ES-I3 (cell line): ENCODE data around the gene TPRG1.
"Not testable (repeated sequence)": the region's sequence is repeated elsewhere in the genome, so short reads cannot be mapped to it uniquely, and the experiment has no call there.

Source experiments
- H3K36me3 ChIP-seq: 2 replicates; pipeline ENCODE4 v1.6.1; 2013; ENCODE audit warnings: mild to moderate bottlenecking, low read length, control low read depth, moderate library complexity; ENCODE audit not compliant: insufficient read depth
- H3K4me1 ChIP-seq: 2 replicates; pipeline ENCODE4 v1.6.1; 2013; ENCODE audit warnings: mild to moderate bottlenecking, control low read depth, low read length; ENCODE audit not compliant: insufficient read depth
- H3K9ac ChIP-seq: 2 replicates; pipeline ENCODE4 v1.6.1; 2013; ENCODE audit warnings: low read depth, mild to moderate bottlenecking, low read length, moderate library complexity
- H3K9me3 ChIP-seq: 2 replicates; pipeline ENCODE4 v1.6.1; 2013; ENCODE audit warnings: mild to moderate bottlenecking, low read length, moderate library complexity; ENCODE audit not compliant: control insufficient read depth, insufficient read depth

TPRG1 gene

DNA sequence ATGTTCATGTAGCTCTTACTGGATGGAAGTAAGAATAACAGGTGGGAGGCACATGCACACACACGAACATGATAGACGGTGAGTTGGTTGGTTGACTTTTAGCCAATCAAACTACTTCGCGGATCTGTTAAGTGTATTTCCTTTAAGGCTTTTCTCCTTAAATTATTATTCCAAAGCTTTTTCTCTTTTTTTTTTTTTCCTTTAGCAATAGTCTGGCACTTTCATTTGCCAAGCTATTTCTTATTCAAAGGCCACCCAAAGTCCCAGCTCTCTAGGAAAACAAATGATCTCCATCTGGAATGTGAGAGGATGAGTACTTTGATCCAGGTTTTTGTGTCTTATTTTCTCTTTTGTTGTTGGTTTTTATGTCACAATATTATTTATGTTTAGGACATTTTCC, 141.1 kb downstream of the TPRG1 start:
- no peaks in the 10 kb centered on the region for H3K36me3 ChIP-seq
- no peak overlapping the region for H3K9ac ChIP-seq
- H3K4me1 ChIP-seq = peaks cover 19% of the 10 kb centered on the region
- H3K9me3 ChIP-seq = no peaks in the 10 kb centered on the region

DNA sequence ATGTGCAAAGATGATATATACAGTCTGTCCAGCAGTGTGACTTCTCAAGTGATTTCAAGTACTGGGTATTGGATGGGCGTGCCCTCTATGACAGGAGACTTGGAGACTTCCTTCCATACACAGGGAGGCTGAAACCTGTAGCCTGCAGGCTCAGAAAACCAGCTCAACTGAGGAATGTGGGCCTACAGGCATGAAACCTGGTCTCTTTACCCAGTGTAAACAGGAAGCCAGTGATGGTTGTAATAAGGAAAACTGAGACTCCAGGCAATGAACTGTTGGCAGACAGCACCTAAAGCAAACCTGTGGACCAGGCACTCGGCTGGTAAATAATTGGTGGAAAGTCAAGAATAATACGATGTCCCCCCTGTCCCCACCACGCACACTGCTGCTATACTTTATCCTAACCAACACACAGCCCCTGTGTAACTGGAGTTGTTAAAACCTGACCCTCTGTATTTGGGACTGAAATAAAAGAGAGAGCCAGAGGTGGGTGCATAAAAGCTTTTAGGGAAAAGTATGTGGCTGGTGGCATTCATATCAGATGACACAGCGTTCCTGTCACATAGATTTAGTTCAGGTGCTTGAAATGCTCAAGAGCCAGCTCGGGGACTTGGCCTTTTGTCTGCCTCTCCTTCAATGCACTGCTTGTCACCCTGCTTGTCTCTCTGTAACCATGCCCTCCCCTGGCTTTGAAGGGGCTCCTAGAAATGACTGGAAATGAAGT, 144.7 kb downstream of the TPRG1 start:
- no peaks in the 10 kb centered on the region for H3K9me3 ChIP-seq
- H3K4me1 ChIP-seq = peaks cover 13% of the 10 kb centered on the region
- H3K9ac ChIP-seq = no peak overlapping the region
- no peaks in the 10 kb centered on the region for H3K36me3 ChIP-seq

DNA sequence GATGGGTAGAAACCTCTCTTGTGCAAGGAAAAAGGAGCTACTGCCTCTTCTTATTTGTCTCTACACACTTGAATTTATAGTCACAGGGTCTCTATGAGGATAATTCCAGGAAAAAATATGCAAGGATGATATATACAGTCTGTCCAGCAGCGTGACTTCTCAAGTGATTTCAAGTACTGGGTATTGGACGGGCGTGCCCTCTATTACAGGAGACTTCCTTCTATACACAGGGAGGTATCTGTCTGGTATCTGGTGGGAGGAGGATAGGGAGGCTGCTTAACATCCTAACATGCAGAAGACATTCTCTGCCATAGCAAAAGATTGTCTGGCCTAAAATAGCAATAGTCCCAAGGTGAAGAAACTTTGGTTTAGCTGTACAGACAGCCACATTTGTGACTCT, 146.1 kb downstream of the TPRG1 start:
- Histone ChIP-seq H3K4me1 (peaks cover 13% of the 10 kb centered on the region), H3K9ac (no peak overlapping the region), H3K9me3 (no peaks in the 10 kb centered on the region), H3K36me3 (no peaks in the 10 kb centered on the region)

DNA sequence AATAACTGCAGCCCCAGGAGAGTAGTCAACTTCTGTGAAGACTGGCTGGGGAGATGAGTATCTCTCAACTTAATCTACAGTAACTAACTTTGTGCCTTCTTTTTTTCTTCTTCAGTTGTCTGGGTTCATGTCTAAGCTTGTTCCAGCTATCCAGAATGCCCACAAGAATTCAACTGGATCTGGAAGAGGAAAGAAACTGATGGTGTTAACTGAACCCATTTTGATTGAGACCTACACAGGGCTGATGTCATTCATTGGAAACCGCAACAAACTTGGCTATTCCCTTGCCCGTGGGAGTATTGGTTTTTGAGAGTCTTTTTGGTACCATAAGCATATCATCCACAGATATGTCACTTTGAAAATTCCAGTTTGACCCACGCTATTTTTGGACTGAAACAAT, 148.7 kb downstream of the TPRG1 start:
- Histone ChIP-seq H3K36me3 (no peaks in the 10 kb centered on the region), H3K9ac (no peak overlapping the region), H3K9me3 (no peaks in the 10 kb centered on the region), H3K4me1 (peaks cover 13% of the 10 kb centered on the region)

DNA sequence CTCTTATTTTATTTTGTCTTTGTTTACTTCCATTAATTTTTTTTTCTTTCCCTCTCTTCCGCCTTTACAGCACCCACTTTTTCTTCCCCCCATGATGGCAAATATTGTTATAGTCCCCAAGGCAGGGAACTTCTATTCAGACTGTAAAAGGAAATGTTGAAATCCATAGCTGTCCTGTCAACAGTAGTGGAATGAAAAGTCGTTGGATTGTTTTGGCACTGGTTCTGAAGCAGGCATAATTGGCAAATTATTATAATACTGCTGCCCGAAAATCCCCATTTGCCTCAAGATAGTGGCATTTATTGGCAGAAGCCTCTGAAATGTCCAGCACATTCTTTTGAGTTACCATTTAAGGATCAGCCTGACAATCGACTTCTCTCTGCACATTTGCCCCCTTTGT, 150.6 kb downstream of the TPRG1 start:
- H3K4me1 ChIP-seq = no peaks in the 10 kb centered on the region
- no peak overlapping the region for H3K9ac ChIP-seq
- no peaks in the 10 kb centered on the region for H3K36me3 ChIP-seq
- H3K9me3 ChIP-seq = no peaks in the 10 kb centered on the region

DNA sequence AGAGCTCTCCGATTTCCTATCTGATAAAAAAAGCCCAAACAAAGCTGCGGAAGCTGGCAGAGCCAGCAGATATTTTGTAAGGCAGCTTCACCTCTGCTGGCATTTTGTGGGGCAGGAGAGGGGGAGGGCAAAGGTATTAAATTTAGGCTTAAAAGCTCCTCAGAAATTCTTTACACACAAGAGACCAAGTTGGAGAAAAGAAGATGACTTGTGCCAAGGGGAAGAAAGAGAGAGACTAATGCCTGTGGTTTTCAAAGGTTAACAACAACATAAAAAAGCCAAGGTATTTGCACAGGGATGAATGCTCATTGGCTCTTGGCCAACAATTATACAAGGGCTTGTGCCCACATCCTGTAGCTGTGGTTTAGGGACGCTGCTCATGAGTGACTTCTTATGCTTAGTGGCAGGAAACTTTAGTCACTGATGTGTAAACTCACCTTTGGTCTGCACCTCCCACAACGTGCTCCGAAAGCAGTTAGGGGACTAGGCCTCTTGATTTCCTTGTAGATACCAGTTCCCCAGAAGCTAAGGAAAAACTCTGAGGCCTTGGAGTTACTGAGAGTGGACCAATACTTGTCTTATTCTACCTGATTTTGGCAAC, 152.9 kb downstream of the TPRG1 start:
- Histone ChIP-seq H3K9me3 (no peaks in the 10 kb centered on the region), H3K9ac (no peak overlapping the region), H3K4me1 (no peaks in the 10 kb centered on the region), H3K36me3 (no peaks in the 10 kb centered on the region)

DNA sequence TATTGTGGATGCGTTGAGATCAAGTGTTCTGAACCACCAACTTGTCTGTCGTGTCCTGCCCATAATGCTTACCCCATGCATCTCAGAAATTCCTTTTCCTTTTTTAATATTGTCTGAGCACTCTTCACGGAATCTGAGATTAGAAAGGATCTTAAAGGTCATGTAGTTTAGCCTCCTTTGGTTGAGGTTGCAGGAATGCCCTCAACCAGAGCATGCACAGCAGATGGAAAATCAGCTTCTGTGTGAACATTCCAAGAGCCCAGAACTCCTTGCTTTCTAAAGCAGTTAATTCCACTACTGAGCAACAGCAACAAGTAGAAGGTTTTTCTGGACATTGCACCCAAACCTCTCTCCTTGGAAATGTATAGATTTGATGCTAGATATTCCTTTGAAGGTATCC, 153.7 kb downstream of the TPRG1 start:
- Histone ChIP-seq H3K4me1 (no peaks in the 10 kb centered on the region), H3K36me3 (no peaks in the 10 kb centered on the region), H3K9me3 (no peaks in the 10 kb centered on the region), H3K9ac (no peak overlapping the region)

DNA sequence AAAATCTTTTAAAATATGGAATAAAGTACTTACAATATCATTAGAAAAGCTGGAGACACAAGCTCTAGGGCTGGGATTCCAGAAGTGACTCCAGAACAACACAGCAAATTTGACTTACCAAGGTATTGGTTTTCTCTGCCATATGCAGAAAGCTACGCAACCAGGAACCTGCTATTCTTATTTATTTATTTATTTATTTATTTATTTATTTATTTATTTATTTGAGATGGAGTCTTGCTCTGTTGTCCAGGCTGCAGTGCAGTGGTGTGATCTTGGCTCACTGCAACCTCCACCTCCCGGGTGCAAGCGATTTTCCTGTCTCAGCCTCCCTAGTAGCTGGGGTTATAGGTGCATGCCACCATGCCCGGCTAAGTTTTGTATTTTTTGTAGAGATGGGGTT, 157.9 kb downstream of the TPRG1 start:
- not testable (repeated sequence) for H3K36me3 ChIP-seq, H3K9me3 ChIP-seq, H3K9ac ChIP-seq, H3K4me1 ChIP-seq

DNA sequence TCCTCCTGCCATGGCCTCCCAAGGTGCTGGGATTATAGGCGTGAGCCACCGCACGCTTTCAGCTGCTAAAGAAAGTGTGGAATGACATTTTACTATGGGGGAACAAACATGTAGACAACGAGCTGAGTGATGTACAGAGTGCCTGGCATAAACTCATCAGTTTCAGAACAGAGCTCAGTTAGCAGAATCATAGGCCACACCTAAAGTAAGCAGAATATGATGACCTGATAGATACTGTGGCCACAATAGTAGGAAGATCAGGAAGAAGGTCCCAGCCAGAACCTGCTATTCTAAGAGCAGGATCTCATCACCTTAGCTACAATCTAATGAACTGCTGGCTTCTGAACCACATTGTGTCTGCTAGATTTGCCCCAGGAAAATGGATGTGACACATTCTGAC, 158.3 kb downstream of the TPRG1 start:
- no peaks in the 10 kb centered on the region for H3K4me1 ChIP-seq
- no peaks in the 10 kb centered on the region for H3K36me3 ChIP-seq
- H3K9ac ChIP-seq = no peak overlapping the region
- H3K9me3 ChIP-seq = no peaks in the 10 kb centered on the region

DNA sequence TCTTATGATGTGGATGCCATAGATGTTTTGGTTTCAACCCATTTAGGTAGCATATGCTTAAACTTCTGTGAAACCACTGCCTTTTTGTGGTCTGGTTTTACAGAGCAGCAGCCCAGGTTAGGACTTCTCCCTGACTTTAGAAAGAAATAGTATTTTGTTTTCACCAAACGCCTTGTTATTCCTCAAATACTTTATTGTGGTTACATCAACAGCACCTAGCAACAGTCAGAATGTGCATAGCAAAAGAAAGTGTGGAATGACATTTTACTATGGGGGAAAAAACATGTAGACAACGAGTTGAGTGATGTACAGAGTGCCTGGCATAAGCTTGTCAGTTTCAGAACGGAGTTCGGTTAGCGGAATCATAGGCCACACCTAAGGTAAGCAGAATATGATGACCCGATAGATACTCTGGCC, 159.2 kb downstream of the TPRG1 start:
- Histone ChIP-seq H3K4me1 (no peaks in the 10 kb centered on the region), H3K9me3 (no peaks in the 10 kb centered on the region), H3K36me3 (no peaks in the 10 kb centered on the region), H3K9ac (no peak overlapping the region)

DNA sequence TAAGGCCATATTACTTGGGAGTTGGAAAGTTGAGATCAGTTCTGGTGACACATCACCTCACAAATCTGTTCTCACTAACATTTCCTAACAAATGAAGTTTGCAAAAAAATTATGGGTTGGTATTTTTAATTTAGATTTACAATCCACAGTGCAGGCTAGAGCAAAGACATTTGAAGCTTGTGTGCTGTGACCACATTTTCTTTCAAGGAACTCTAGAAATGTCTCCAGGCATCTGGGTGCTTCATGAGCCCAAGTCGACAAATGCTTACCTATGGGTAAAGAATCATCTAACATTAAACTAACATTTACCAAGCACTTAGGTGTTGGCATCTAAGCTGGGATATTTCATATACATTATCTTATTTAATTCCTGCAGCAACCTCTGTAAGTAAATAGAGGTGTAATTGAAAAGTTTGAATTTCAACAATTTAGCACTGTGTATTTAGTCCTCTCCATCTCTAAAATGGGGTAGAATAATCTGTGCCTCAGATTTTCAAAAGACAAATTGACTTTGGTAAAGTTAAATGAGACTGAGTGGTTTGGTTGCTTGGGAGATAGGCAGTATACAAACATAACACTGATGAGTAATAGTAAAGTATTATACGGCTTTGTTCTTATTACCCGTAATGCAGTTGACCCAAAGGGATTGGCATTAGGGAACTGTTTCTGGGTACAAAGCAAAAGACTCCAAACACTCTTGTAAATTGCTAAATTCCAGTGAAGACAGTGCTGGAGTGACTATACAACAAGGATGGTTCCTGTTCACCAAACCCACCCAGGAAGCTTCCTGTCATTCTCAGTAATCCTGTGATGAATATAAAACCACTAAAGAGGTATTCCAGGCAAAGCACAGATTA, 162.5 kb downstream of the TPRG1 start:
- Histone ChIP-seq H3K4me1 (no peaks in the 10 kb centered on the region), H3K9ac (no peak overlapping the region), H3K36me3 (no peaks in the 10 kb centered on the region), H3K9me3 (no peaks in the 10 kb centered on the region)

DNA sequence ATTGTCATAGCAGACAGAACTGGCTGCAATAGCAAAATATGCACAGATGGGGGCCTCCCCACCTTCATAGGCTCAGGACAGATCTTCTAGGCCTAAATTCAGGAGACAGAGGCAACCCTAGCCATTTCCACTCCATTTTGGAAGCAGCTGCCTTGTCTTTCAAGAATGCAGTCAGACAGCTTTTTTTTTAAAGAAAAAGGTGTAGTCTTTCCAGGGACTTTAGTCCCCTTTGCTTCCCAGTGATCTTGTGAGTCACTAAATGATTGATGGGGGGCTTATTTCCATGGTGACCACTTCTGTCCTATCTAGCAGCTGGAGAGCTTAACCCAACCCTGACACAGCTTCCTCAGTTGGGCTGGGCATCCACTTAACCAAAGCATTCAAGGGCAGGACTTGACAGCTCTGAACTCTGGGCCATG, 165.9 kb downstream of the TPRG1 start:
- H3K4me1 ChIP-seq = no peaks in the 10 kb centered on the region
- H3K36me3 ChIP-seq = no peaks in the 10 kb centered on the region
- H3K9ac ChIP-seq = no peak overlapping the region
- H3K9me3 ChIP-seq = no peaks in the 10 kb centered on the region

DNA sequence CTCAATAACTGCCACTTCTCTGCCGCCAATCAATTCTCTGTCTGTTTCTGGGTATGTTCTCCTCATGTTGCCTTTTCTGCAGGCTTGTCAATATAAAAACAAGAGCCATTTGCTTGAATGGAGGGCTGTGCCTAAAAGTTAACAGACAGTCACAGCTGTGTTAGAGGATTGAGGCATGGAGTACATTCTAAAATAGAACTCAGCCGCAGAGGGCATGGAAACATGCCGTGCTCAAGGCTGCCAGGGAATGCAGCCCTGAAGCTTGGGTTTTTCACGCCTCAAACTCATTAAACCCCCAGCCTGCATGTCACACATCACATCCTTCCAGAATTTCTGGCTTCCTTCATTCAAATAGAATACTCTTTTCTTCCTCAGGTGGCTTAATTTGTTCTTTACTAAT, 166.6 kb downstream of the TPRG1 start:
- no peak overlapping the region for H3K9ac ChIP-seq
- H3K9me3 ChIP-seq = no peaks in the 10 kb centered on the region
- no peaks in the 10 kb centered on the region for H3K4me1 ChIP-seq
- H3K36me3 ChIP-seq = no peaks in the 10 kb centered on the region

DNA sequence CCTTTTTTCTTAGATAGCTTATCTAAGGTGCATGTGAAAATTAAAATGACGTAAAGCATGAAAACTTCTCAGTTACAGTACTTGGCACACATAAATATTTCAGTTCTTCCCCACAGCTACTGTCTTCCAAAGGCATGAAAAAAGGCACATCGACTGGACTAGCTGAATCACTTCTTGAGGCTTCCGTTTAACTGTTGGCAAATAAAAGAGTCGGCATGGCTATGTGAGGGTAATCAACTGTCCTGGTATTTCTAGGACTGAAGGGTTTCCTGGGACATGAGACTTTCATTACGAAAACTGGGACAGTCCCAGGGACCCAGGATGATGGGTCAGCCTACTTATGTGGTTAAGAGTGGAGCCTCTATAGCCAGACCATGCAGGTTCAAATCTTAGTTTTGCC, 168.2 kb downstream of the TPRG1 start:
- Histone ChIP-seq H3K9me3 (no peaks in the 10 kb centered on the region), H3K4me1 (no peaks in the 10 kb centered on the region), H3K36me3 (no peaks in the 10 kb centered on the region), H3K9ac (no peak overlapping the region)
